Measurements from ENCODE around the gene MBD3.
"Not testable (repeated sequence)": the region's sequence is repeated elsewhere in the genome, so short reads cannot be mapped to it uniquely, and the experiment has no call there.

MBD3 gene

GRCh38 chr19:1549332-1549945 is 43.2 kb downstream of the MBD3 start:
- no peak overlapping the region for H3K56ac ChIP-seq (ENCODE audit: low read length)
- no peak for DNase-seq
- no peak overlapping the region for H4K8ac ChIP-seq (ENCODE audit: low read depth, low read length)
- no peak overlapping the region for H3K27ac ChIP-seq (ENCODE audit: low read depth, low read length)
- no peak overlapping the region for H2BK15ac ChIP-seq (replicated peaks; ENCODE audit: low read depth)
- no CpG with 5 or more reads among the region's 4 CpGs for WGBS (ENCODE audit: extremely low coverage, insufficient coverage, low lambda C conversion rate)
- H3K79me2 ChIP-seq (ENCODE audit: control insufficient read depth, insufficient read depth, low read length) = no peaks in the 10 kb centered on the region
- no peak overlapping the region for H3K9ac ChIP-seq (ENCODE audit: low read length)
- no peaks in the 10 kb centered on the region for H3K4me1 ChIP-seq (ENCODE audit: control insufficient read depth, low read depth, low read length)
- no peak overlapping the region for H3K4me3 ChIP-seq (ENCODE audit: low read length)
- no peaks in the 10 kb centered on the region for H3K27me3 ChIP-seq (ENCODE audit: insufficient read depth, low read length, poor library complexity)
- H3K4ac ChIP-seq (ENCODE audit: low read depth, low read length) = no peak overlapping the region
- H3K36me3 ChIP-seq (ENCODE audit: control insufficient read depth, insufficient read depth, low read length) = peaks cover 2% of the 10 kb centered on the region
- H3K23ac ChIP-seq (ENCODE audit: low read length) = no peak overlapping the region
- no peak overlapping the region for H2BK120ac ChIP-seq (ENCODE audit: low read depth, low read length)
- no peak overlapping the region for H3K4me2 ChIP-seq (ENCODE audit: low read length)
- no peaks in the 10 kb centered on the region for H3K79me1 ChIP-seq (ENCODE audit: low read length)
- no peak overlapping the region for H2BK5ac ChIP-seq (ENCODE audit: low read length)
- no peak overlapping the region for H2AK5ac ChIP-seq (ENCODE audit: low read length)
- no peak overlapping the region for H4K5ac ChIP-seq (ENCODE audit: low read length)
- H3K18ac ChIP-seq (ENCODE audit: low read length) = no peak overlapping the region

- H3K79me1 ChIP-seq (ENCODE audit: low read length) = no peaks in the 10 kb centered on the region
- no peak overlapping the region for H4K8ac ChIP-seq (ENCODE audit: low read depth, low read length)
- no peak overlapping the region for H3K27ac ChIP-seq (ENCODE audit: low read depth, low read length)
- H3K4me1 ChIP-seq (ENCODE audit: control insufficient read depth, low read depth, low read length) = no peaks in the 10 kb centered on the region
- no peak overlapping the region for H3K4me2 ChIP-seq (ENCODE audit: low read length)
- H3K27me3 ChIP-seq (ENCODE audit: insufficient read depth, low read length, poor library complexity) = no peaks in the 10 kb centered on the region
- no peak overlapping the region for H2AK5ac ChIP-seq (ENCODE audit: low read length)
- no CpG with 5 or more reads among the region's 17 CpGs for WGBS (ENCODE audit: extremely low coverage, insufficient coverage, low lambda C conversion rate)
- H4K5ac ChIP-seq (ENCODE audit: low read length) = no peak overlapping the region
- no peak overlapping the region for H3K4me3 ChIP-seq (ENCODE audit: low read length)
- no peak overlapping the region for H3K56ac ChIP-seq (ENCODE audit: low read length)
- no peak overlapping the region for H3K4ac ChIP-seq (ENCODE audit: low read depth, low read length)
- no peaks in the 10 kb centered on the region for H3K79me2 ChIP-seq (ENCODE audit: control insufficient read depth, insufficient read depth, low read length)
- no peak overlapping the region for H3K18ac ChIP-seq (ENCODE audit: low read length)
- DNase-seq = no peak
- H3K36me3 ChIP-seq (ENCODE audit: control insufficient read depth, insufficient read depth, low read length) = no peaks in the 10 kb centered on the region
- H2BK5ac ChIP-seq (ENCODE audit: low read length) = no peak overlapping the region
- H3K9ac ChIP-seq (ENCODE audit: low read length) = no peak overlapping the region
- no peak overlapping the region for H2BK120ac ChIP-seq (ENCODE audit: low read depth, low read length)
- no peak overlapping the region for H3K23ac ChIP-seq (ENCODE audit: low read length)
- H2BK15ac ChIP-seq (replicated peaks; ENCODE audit: low read depth) = no peak overlapping the region
These were observed 52.2 kb downstream of the MBD3 start for GRCh38 chr19:1540365-1540925.

- not testable (repeated sequence) for H3K56ac ChIP-seq (ENCODE audit: low read length); H2AK5ac ChIP-seq (ENCODE audit: low read length); H2BK5ac ChIP-seq (ENCODE audit: low read length); H3K27me3 ChIP-seq (ENCODE audit: insufficient read depth, low read length, poor library complexity); H3K23ac ChIP-seq (ENCODE audit: low read length); H4K5ac ChIP-seq (ENCODE audit: low read length); H2BK120ac ChIP-seq (ENCODE audit: low read depth, low read length); H3K36me3 ChIP-seq (ENCODE audit: control insufficient read depth, insufficient read depth, low read length); H2BK15ac ChIP-seq (replicated peaks; ENCODE audit: low read depth); H3K4me2 ChIP-seq (ENCODE audit: low read length); H3K79me1 ChIP-seq (ENCODE audit: low read length); H3K27ac ChIP-seq (ENCODE audit: low read depth, low read length); H3K9ac ChIP-seq (ENCODE audit: low read length); H3K4me1 ChIP-seq (ENCODE audit: control insufficient read depth, low read depth, low read length); H4K8ac ChIP-seq (ENCODE audit: low read depth, low read length); H3K79me2 ChIP-seq (ENCODE audit: control insufficient read depth, insufficient read depth, low read length); DNase-seq; H3K4ac ChIP-seq (ENCODE audit: low read depth, low read length); H3K18ac ChIP-seq (ENCODE audit: low read length); H3K4me3 ChIP-seq (ENCODE audit: low read length)
- no CpG with 5 or more reads among the region's 11 CpGs for WGBS (ENCODE audit: extremely low coverage, insufficient coverage, low lambda C conversion rate)
These were observed 52.9 kb downstream of the MBD3 start for GRCh38 chr19:1539749-1540148.

GRCh38 chr19:1538978-1539377 is 53.7 kb downstream of the MBD3 start:
- no peak overlapping the region for H4K5ac ChIP-seq (ENCODE audit: low read length)
- no peaks in the 10 kb centered on the region for H3K36me3 ChIP-seq (ENCODE audit: control insufficient read depth, insufficient read depth, low read length)
- H2BK120ac ChIP-seq (ENCODE audit: low read depth, low read length) = no peak overlapping the region
- H3K79me1 ChIP-seq (ENCODE audit: low read length) = no peaks in the 10 kb centered on the region
- no peak overlapping the region for H3K9ac ChIP-seq (ENCODE audit: low read length)
- H3K27me3 ChIP-seq (ENCODE audit: insufficient read depth, low read length, poor library complexity) = no peaks in the 10 kb centered on the region
- H4K8ac ChIP-seq (ENCODE audit: low read depth, low read length) = no peak overlapping the region
- no peak overlapping the region for H2BK5ac ChIP-seq (ENCODE audit: low read length)
- no peak overlapping the region for H3K56ac ChIP-seq (ENCODE audit: low read length)
- H3K4me3 ChIP-seq (ENCODE audit: low read length) = no peak overlapping the region
- no peaks in the 10 kb centered on the region for H3K79me2 ChIP-seq (ENCODE audit: control insufficient read depth, insufficient read depth, low read length)
- no peak overlapping the region for H3K23ac ChIP-seq (ENCODE audit: low read length)
- H3K4me2 ChIP-seq (ENCODE audit: low read length) = no peak overlapping the region
- no peaks in the 10 kb centered on the region for H3K4me1 ChIP-seq (ENCODE audit: control insufficient read depth, low read depth, low read length)
- H2BK15ac ChIP-seq (replicated peaks; ENCODE audit: low read depth) = no peak overlapping the region
- no peak overlapping the region for H3K18ac ChIP-seq (ENCODE audit: low read length)
- no CpG with 5 or more reads among the region's 15 CpGs for WGBS (ENCODE audit: extremely low coverage, insufficient coverage, low lambda C conversion rate)
- no peak for DNase-seq
- no peak overlapping the region for H2AK5ac ChIP-seq (ENCODE audit: low read length)
- no peak overlapping the region for H3K27ac ChIP-seq (ENCODE audit: low read depth, low read length)
- H3K4ac ChIP-seq (ENCODE audit: low read depth, low read length) = no peak overlapping the region

GRCh38 chr19:1535699-1536098 is 57.0 kb downstream of the MBD3 start:
- not testable (repeated sequence) for H3K23ac ChIP-seq (ENCODE audit: low read length); H3K9ac ChIP-seq (ENCODE audit: low read length); H4K8ac ChIP-seq (ENCODE audit: low read depth, low read length); H3K79me1 ChIP-seq (ENCODE audit: low read length); H2AK5ac ChIP-seq (ENCODE audit: low read length); H3K27me3 ChIP-seq (ENCODE audit: insufficient read depth, low read length, poor library complexity); H3K36me3 ChIP-seq (ENCODE audit: control insufficient read depth, insufficient read depth, low read length); H3K4me1 ChIP-seq (ENCODE audit: control insufficient read depth, low read depth, low read length); H3K4me2 ChIP-seq (ENCODE audit: low read length); H3K79me2 ChIP-seq (ENCODE audit: control insufficient read depth, insufficient read depth, low read length); H3K27ac ChIP-seq (ENCODE audit: low read depth, low read length); H4K5ac ChIP-seq (ENCODE audit: low read length); DNase-seq; H3K18ac ChIP-seq (ENCODE audit: low read length); H3K56ac ChIP-seq (ENCODE audit: low read length); H2BK15ac ChIP-seq (replicated peaks; ENCODE audit: low read depth); H3K4ac ChIP-seq (ENCODE audit: low read depth, low read length); H3K4me3 ChIP-seq (ENCODE audit: low read length); H2BK120ac ChIP-seq (ENCODE audit: low read depth, low read length); H2BK5ac ChIP-seq (ENCODE audit: low read length)
- no CpG with 5 or more reads among the region's 7 CpGs for WGBS (ENCODE audit: extremely low coverage, insufficient coverage, low lambda C conversion rate)

- Histone ChIP-seq H3K27me3 (ENCODE audit: insufficient read depth, low read length, poor library complexity) (no peaks in the 10 kb centered on the region), H3K27ac (ENCODE audit: low read depth, low read length) (no peak overlapping the region), H3K79me1 (ENCODE audit: low read length) (no peaks in the 10 kb centered on the region), H3K4ac (ENCODE audit: low read depth, low read length) (no peak overlapping the region), H3K56ac (ENCODE audit: low read length) (no peak overlapping the region), H2BK15ac (replicated peaks; ENCODE audit: low read depth) (no peak overlapping the region), H3K9ac (ENCODE audit: low read length) (no peak overlapping the region), H2BK5ac (ENCODE audit: low read length) (no peak overlapping the region), H3K4me2 (ENCODE audit: low read length) (no peak overlapping the region), H2BK120ac (ENCODE audit: low read depth, low read length) (no peak overlapping the region), H3K79me2 (ENCODE audit: control insufficient read depth, insufficient read depth, low read length) (no peaks in the 10 kb centered on the region), H3K4me3 (ENCODE audit: low read length) (no peak overlapping the region), H3K4me1 (ENCODE audit: control insufficient read depth, low read depth, low read length) (no peaks in the 10 kb centered on the region), H4K8ac (ENCODE audit: low read depth, low read length) (no peak overlapping the region), H3K36me3 (ENCODE audit: control insufficient read depth, insufficient read depth, low read length) (no peaks in the 10 kb centered on the region), H3K18ac (ENCODE audit: low read length) (no peak overlapping the region), H2AK5ac (ENCODE audit: low read length) (no peak overlapping the region), H3K23ac (ENCODE audit: low read length) (no peak overlapping the region), H4K5ac (ENCODE audit: low read length) (no peak overlapping the region)
- DNase-seq = no peak
- no CpG with 5 or more reads among the region's 14 CpGs for WGBS (ENCODE audit: extremely low coverage, insufficient coverage, low lambda C conversion rate)
These were observed 57.7 kb downstream of the MBD3 start for GRCh38 chr19:1534972-1535371.
